Cardiac fibroblast (primary cell): ENCODE measurements around the gene JMJD1C.
"Not testable (repeated sequence)": the region's sequence is repeated elsewhere in the genome, so short reads cannot be mapped to it uniquely, and the experiment has no call there.

Experiments
- DNase-seq, 2 donors: peaks; one replicate each; pipeline versions ENCODE4 v3.0.0 to v3.0.0-alpha.2; 2010; ENCODE audit warnings: low read depth in 2 of 2
- H3K4me3 ChIP-seq, 2 donors: replicated peaks in 1 of 2; 1 replicate in 1 of 2; 2 replicates in 1 of 2; pipeline ENCODE4 v1.5.1; 2011; ENCODE audit warnings: low read depth in 2 of 2, low read length in 2 of 2, mild to moderate bottlenecking in 2 of 2, moderate library complexity in 1 of 2
- TF ChIP-seq, protein P1 (sequence below): IDR thresholded peaks from one replicate; pipeline ENCODE4 v1.5.1; 2011; ENCODE audit warnings: low read depth, mild to moderate bottlenecking, low read length, inconsistent platforms

JMJD1C gene

GRCh38 chr10:63503395-63503794 is 37.6 kb upstream of the JMJD1C start:
- no peak overlapping the region for H3K4me3 ChIP-seq
- TF ChIP-seq, protein P1, sequence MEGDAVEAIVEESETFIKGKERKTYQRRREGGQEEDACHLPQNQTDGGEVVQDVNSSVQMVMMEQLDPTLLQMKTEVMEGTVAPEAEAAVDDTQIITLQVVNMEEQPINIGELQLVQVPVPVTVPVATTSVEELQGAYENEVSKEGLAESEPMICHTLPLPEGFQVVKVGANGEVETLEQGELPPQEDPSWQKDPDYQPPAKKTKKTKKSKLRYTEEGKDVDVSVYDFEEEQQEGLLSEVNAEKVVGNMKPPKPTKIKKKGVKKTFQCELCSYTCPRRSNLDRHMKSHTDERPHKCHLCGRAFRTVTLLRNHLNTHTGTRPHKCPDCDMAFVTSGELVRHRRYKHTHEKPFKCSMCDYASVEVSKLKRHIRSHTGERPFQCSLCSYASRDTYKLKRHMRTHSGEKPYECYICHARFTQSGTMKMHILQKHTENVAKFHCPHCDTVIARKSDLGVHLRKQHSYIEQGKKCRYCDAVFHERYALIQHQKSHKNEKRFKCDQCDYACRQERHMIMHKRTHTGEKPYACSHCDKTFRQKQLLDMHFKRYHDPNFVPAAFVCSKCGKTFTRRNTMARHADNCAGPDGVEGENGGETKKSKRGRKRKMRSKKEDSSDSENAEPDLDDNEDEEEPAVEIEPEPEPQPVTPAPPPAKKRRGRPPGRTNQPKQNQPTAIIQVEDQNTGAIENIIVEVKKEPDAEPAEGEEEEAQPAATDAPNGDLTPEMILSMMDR, result no peak
- no peak for DNase-seq

DNA sequence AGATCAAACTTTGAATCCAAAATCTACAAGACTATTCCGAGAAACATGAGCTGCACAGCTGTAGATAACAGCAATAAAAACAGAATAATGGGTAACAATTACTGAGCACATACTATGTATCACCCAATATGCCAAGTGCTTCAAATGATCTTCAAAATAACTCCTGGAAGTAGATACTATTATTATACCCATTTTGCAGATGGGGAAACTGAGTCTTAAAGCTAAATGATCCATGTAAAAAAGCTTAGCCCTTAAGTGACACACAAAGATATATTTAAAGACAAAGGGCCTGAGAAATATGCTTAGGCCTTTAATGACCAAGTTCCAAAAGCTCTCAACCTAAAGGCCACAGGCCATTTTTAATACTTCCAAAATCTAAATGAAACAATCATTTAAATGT is 37.1 kb upstream of the JMJD1C start:
- H3K4me3 ChIP-seq, result no peak overlapping the region
- no peak for DNase-seq
- TF ChIP-seq, protein P1, result no peak

GRCh38 chr10:63501954-63502353 is 36.2 kb upstream of the JMJD1C start:
- no peak for DNase-seq
- TF ChIP-seq, protein P1, result no peak

GRCh38 chr10:63500551-63500950 is 34.8 kb upstream of the JMJD1C start:
- H3K4me3 ChIP-seq, DNase-seq: not testable (repeated sequence)

More at GRCh38 chr10:63501954-63502353, 36.2 kb upstream of the JMJD1C start:
- H3K4me3 ChIP-seq, result no peak overlapping the region

- H3K4me3 ChIP-seq, result no peak overlapping the region
- DNase-seq, result no peak
- TF ChIP-seq, protein P1, result no peak
These were observed 32.9 kb upstream of the JMJD1C start for GRCh38 chr10:63498665-63499064.

DNA sequence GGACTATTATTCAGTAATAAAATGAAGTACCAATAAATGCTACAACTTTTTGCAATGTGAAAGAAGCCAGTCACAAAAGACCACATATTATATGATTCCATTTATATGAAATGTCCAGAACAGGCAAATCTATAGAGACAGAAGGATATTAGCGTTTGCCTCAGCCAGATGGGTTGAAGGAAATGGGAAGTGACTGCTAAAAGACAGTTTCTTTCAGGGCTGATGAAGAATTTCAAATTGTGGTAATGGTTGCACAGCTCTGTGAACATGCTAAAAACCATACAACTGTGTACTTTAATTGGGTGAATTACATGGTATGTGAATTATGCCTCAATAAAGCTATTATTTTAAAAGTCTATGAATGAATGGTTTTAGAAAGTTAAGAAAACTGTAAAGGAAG is 31.5 kb upstream of the JMJD1C start:
- TF ChIP-seq, protein P1, result no peak
- no peak for DNase-seq
- H3K4me3 ChIP-seq, result no peak overlapping the region

- no peak for DNase-seq
- H3K4me3 ChIP-seq, result no peak overlapping the region
- TF ChIP-seq, protein P1, result no peak
These were observed 30.8 kb upstream of the JMJD1C start for GRCh38 chr10:63496561-63496960.
